HG03432 (cell line): ENCODE results near the gene FBN1.

Source experiments
- ATAC-seq: cut with Tn5 transposase; IDR thresholded peaks from one replicate; pipeline ENCODE4 v1.9.1; 2021; ENCODE audit warnings: mild to moderate bottlenecking, moderate library complexity; ENCODE audit not compliant: unreplicated experiment

FBN1 gene

DNA sequence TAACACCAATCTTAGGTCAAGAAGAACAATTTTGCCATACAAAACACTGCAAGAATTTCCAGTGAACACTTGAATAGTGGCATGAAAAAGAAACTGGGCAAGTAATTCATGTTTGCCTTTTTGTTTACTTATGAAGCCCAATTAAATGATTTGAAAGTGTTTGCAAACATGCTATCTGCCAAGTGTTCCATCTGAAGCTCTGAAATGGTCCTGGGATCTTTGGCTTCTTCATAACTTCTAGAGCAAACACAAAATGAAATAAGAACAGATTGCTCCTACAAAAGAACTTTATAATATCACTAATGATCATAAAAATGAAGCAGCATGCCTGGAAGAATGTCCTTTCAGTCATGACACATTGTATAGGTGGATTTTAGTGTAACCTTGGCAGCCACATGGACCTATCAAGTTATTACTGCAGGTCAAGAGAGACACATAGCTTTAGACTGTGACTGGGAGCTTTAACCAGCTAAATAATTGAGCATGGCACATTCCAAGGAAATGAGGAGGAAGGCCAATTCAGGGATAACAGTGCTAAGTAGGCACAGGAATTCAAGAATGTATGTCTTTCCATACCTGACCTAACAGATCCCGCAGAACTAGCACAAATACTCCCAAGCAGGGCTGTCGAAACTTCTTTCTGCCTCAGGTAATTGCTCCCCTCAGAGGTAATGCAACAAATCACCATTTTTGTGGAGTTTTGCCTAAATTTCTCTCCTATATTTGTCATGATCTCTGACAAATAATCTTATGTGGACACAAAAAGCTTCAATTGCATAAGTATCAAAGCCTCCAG lies 169.7 kb downstream of the FBN1 start:
- ATAC-seq = no peak

DNA sequence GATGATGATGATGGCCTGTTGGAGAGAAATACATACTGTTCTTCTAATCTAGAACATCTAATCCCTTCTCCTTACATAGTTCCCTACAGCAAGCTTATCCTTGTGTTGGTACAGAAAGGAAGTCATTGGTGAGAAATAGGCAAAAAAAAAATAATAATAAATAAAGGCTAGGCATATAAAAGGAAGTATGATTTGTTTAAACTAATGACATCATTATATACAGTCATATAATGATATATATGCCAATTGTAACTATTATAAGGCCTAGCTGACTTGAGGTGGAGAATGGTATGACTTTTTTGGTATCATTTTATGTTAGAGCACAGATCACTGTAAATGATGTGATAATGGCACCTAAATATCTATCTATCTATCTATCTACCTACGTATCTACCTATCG lies 171.8 kb downstream of the FBN1 start:
- ATAC-seq = no peak

DNA sequence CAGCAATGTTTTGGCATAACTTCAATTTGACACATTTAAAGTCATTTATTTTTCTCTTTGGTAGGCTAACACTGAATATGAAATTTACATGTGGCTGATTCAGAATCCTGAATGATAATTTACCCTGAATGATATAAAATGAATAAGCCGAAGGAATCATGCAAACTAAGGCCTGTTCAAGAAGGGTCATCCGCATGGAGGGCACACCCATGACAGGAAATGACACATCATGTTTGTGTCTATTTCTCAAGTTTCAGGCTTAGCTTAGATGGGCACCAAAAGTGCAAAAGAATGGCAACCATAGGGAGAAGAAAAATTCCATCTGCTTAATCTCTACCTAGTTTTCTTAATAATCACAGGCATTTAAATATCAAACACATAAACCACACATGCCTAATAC lies 172.8 kb downstream of the FBN1 start:
- ATAC-seq = no peak

DNA sequence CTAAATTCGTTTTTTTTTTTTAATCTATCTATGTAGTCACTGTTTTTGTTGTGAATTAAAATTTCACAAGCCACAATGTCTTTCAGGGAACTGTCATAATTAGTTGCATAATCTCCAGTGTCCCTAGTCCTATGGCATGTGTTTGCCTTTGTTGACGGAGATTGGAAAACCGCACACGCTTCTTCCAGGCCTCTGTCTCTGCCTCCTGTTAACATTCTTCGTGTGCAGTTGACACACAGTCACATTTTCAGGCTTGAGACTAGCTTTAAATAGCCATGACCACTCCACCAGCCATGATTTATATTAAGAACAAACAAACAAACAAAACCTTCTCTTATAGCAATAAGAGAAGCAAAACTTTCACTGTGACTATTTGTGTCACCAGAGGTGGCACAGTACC lies 174.4 kb downstream of the FBN1 start:
- ATAC-seq = no peak

DNA sequence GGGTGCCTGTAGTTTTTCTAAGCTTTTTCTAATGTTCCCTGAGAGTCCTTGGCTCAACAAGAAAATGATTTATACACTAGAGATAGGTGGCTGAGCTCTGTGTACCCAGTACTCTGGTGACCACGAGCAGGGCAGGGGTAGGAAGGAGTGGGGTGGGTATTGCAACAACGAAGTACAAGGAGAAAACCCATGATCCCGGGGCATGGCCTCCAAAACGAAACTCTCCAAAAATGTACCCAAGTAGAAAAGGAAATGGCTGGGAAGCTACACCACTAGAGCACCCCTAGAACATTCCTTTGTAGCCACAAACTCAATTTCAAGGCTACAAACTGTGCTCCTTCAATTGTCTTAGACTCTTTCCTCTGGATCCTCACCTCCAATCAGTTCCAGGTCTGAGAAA lies 175.4 kb downstream of the FBN1 start:
- no peak for ATAC-seq

DNA sequence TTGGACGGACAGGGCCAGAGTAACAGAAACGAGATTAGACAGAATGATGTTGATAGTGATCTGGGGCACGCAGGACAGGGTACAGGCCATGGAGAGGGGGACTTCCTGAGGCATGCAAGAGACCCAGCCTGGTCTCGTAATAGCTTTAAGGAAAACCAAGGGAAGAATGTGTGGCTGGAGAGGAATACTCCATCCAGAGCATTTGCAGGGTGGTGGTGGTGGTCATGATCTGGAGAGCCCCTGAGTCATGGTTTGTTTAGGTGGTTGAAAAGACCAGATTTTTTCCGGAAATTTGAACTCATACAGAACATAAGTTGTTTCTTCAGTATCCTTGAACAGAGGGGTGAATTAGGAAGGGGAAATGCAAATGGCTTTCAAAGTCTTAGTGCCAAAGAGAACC lies 175.8 kb downstream of the FBN1 start:
- ATAC-seq = no peak

DNA sequence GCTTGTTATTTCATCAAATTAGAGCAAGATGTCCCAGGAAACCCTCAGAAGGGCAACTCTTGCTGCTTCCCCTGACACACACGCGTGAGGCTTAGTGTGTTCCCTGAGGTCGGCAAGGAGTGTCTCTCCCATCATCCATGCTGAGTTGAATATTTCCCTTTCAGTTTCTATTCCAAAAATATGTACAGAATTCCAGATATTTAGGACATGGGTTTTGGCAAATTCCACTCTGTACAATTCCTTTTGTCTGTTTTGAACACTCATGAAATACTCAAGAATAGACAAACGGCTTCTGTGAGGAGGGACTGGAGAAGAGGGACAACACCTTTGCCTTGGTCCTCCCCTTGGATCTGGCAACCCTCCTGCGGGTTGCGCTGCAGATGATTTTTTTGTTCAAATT lies 176.2 kb downstream of the FBN1 start:
- no peak for ATAC-seq

DNA sequence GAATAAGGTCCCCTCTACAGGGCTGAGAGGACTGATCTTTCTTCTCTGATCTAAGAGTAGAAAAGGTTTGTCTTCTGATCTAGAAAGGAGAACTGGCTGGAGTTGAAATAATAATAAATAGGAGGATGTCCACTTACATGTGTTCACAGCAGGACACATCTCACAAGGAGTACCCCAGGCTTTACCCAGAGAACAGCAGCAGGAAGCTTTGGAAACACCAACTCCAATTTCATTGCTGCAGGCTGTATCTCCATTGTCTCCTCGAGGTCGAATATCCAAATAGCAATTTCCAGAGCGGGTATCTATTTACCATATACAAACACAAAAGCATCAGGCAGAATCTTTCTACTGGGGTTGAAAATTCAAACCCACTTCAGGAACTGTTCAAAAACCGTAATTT lies 177.7 kb downstream of the FBN1 start:
- ATAC-seq = no peak

DNA sequence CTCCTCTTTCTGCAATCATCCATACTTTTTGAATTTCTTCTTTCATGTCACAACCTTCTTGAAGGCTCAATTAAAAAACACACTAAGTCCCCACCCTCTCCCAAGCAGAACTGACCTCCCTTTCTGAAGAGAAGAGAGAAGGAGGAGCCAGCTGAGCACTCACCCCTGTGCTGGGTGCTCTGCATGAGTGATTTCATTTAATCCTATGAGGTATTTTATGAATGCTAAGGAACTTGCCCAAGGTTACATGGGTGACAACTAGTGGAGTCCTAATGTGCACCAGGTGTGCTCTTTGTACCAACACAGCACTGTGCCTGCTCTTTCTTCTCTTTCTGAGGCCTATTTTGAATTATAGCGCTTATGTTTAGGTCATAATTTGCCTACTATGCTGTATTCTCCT lies 178.7 kb downstream of the FBN1 start:
- ATAC-seq = no peak

DNA sequence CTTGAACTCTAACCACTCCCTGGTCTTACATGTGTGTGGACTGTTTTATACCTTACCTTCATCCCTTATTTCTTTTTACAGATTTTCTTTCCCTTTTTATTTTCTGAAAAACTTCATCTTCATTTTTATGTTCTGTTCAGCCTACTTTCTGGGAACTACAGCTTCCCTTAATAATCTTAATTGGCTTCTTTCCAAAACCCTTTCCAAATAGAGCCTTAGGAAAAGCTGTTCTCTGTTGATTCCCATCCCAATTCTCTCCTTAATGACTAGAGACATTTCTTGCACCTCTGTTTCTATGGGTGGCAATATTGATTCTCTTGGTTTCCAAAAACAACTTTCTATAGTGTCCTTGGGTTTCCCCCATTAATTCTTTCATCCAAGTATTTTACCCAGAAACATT lies 179.4 kb downstream of the FBN1 start:
- no peak for ATAC-seq

DNA sequence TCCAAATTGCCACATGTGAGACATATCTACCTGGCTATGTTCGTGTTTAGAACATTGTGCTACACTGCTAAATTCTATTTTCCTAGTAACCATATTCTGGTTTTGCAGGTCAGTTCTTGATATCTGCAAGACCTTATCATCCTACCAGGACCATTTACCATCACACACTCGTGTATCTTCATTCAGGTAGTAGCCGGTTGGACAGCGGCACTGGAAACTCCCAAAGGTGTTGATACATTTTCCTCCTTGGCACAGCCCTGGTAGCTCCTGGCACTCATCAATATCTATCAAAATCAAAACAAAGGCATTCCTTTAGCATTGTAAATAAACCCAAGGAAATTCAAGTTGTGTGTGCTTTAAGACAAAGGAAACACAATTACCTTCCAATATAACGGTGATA lies 180.1 kb downstream of the FBN1 start:
- ATAC-seq = no peak

DNA sequence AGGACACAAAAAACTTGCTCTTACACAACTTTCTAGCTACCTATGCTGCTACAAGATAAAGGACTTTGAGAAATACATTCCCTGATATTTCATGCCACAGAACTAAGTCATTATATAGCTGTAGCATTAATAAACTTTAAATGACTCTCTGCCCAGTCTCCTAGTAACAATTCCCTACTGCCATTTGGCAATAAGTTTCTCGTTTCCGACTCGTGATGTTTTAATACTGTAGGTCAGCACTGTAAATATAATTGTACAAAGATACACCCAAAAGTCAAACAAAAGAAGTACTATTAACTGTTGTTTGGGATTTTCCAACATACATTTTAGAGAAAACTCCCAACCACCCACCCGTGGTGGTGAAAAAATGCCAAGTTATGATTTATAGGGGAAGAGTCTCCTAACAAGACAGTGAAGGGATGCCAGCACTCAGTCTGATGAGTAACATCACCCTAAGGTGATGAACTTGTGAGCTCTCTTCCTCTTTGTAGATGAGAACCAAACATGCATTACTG lies 182.1 kb downstream of the FBN1 start:
- ATAC-seq = no peak

DNA sequence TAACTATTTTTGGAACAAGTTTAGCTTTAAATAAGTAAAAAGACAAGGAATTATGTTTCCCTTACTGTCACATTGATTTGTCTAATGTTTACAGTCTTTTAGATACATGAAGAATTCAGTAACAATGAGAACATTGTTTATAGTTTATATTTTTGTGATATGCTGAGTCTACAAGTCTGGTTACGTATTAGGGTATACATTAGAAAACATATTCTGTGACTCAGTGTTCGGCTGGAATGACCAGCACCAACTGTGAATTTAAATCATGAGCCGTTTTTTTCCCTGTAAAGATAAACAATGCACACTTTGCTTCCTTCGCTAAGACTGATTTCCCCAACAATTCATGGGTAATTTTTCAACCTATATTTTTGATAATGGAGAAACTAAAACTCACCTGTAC lies 182.8 kb downstream of the FBN1 start:
- no peak for ATAC-seq

DNA sequence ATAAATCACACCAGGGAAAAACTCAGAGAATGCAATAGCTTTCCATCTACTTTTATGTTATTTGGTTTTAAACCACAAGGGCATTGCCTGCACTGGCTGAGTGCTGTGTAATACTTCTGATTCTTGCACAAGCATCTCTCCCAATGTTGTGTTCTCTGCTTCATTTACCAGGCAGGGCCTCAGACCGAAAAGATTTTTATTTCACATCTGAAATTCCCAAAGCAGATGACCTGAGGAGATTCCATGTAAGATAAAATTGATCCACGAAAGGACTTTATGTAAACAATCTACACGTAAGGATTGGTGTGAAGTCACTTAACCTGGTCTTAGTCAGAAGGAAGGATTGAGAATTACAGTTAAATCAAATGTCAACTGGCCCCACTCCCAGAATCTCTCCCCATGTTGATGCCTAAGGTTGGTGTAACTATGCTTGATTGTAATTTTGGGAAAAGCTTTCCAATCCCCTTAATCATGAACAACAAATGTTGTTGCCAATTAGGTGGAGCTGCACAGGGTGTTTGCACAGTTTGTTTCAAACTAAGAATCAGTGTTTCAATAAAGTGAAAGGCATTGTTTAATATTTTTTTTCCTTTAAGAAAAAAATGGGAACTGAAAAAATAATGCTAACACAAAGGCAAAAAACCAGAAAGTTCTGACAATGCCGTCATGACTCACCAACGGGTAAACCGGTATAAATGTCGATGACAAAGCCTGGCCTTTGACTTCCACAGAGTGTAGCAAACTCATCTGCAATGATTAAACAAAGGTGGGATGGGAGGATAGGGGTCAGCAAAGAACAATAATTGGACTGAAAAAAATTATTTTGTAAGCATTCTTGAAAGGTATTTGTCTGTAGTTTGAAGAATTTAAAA lies 185.7 kb downstream of the FBN1 start:
- no peak for ATAC-seq

DNA sequence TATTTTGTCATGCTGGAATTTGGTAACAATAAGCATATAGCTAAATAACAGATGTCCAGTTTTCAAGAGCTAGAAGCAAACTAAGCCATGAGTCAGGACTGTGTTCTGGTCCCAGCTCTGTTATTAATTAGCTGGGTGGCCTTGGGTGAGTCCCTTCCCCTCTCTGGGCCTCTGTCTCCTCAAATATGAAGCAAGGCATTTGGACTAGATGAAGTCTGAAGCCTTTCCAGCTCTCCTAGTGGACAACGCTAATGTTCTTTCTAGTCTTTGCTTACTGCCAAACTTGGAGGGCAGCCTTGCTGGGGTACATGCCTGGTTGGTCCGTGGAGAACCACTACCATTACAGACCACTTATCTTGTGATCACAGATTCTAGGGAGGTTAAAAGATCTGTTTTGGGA lies 186.6 kb downstream of the FBN1 start:
- ATAC-seq = no peak

DNA sequence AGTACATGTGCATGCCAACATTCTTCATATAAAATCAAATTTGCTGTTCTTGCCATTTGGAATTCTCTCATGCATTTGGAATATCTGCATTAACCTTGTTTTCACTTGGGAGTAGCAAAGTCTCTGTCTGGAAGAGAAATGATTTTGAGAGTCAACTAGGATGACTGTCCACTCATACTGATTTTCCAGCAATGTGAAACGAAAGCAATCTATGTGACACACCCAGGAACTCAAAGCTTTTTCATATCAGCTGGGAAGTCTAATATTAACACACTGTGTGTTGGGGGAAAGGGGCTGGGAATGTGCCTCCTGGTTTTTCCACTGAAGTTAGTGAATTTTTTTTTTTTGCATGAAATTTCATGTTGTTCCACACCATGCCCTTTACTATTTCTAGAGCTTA lies 189.4 kb downstream of the FBN1 start:
- ATAC-seq = no peak

DNA sequence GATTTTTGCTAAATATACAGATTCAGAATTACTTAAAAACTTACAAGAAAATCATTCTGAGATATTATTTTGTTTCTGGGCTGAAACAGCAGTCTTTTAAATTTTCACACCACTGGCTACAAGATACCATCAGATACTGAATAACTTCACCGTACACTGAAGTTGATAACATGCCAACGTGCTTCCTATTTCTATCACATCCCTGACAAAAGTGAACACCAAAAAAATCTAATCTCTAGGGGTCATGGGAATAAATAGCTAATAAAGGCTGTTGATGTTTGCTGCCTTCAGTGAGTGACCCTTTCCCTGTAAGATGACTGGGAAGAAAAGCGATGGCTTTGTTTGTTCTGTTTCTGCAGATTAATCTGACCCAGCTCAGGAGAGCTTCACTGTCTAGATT lies 193.8 kb downstream of the FBN1 start:
- ATAC-seq = no peak

DNA sequence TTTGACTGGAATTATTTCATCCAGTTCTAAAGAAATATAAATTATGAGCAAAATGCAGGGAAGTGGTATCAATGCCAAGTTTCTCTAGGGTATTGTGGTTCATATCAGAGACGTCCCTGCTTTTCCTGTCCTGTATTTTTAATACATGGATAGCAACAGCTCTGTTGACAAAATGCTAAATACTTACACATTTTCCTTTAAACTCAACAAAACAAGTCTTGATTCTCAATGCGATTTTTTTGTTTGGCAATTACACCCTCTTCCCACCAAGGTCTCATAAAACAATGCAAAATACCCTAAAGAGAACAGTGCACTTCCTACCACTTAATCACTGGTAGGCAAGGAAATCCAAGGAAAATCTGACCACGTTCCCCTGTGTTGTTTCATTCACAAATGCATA lies 194.3 kb downstream of the FBN1 start:
- no peak for ATAC-seq

DNA sequence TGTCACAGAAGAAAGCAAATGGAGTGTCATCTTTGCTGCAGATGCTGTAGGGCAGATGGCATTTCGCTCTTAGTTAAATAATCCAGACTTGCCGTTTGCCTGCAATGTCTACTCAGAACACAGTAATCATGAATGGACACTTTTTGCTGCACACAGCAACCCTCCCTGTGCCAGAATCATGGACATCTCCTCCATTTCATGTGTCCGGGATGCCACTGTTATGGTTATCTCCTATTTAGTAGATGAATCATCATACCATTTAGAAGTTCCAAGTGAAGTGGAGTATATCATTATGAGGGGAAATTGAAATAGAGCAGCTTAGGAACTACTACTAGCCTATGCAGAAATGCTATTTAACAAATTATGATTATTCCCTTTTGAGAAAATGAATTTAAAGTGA lies 195.8 kb downstream of the FBN1 start:
- no peak for ATAC-seq

DNA sequence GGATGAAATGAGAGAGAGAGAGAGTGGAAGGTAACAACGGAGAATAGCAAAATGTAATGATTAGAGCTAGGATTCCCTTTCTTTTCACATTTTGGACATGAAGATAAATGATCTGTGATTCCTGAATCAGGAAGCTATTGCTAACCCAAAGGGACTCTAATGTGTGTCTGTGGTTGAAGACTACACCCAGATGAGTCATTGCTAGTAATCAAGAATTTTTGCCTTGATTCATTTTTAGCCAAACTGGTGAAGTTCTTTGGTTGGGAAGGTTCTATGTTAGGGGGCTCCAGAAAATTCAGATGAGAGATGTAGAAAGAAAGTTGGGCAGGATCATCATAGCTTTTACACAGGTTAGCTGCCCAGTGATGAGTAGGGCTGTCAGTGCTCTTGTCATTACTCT lies 197.9 kb downstream of the FBN1 start:
- no peak for ATAC-seq

DNA sequence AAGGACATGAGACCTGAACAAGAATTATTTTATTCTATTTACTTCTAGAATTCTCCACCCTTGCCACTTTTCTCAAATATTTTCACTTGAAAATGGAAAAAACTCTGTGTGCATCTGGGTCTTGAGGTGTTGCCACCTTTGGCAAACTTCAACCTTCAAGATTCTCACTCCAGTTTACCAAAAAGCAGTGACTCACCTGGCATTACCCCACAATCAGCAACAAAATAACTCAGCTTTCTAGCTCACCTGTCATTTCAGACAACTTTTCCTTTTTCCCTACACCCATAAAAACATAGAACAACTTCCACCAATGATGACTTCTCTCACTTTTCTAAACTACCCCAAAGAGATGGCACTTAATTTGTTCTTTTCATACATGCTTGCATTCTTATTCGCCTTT lies 198.5 kb downstream of the FBN1 start:
- no peak for ATAC-seq

DNA sequence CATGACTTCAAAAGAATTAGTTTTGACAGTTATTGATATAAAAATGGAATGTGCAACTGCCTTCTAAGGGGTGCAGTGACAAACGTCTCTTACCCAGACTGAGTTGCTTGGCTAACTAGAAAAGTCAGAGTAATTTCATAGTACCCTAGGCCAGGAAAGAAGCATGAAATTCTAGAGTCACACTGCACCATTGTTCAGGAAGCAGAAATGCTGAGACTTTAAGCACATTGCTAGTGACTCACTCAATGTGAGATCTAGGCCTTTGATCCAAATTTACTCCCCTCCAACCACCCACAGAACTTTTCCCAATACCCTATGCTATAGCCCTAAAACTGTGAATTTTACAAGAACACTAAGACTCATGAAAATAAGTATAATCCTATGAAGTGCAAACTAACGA lies 203.5 kb downstream of the FBN1 start:
- ATAC-seq = no peak
